ENCODE measurements around the gene WWOX.

The WWOX gene

DNA sequence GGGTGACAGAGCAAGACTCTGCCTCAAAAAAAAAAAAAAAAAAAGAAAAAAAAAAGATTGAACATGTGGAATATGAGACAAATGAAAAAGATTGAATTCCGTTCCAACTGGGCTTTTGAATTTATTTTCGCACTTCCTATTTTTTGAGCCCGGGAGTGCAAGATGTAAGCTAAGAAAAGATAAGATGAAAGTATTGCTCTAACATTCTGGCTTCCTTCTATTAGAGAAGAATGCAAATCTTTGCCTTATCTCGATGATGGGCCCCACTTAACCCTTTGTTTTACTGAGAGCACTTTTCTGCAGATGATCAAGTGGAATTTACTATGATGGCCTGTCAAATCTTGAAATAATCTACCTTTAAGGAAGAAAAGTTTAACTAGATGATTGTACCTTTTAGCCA lies 96.3 kb downstream of the WWOX start:
- DNase-seq (ENCODE audit: low spot score): no peak

DNA sequence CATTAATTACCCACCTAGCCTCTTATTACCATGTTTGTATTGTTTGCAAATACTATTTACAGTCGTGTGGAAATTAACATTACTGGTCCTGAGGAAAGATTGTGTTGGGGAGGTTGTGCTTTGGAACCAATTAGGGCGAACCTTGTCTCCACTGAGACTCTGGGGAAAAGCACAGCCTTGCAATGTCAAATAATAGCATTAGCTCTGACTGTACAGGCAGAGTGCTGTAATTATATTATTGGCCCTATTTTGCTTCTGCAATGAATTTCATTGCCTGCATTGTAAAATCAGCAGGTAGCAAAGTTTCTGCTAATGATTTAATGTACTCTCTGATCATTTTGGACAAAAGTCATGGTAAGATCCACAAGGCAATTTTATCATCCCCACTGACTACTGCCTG lies 97.0 kb downstream of the WWOX start:
- no peak for DNase-seq (ENCODE audit: low spot score)

DNA sequence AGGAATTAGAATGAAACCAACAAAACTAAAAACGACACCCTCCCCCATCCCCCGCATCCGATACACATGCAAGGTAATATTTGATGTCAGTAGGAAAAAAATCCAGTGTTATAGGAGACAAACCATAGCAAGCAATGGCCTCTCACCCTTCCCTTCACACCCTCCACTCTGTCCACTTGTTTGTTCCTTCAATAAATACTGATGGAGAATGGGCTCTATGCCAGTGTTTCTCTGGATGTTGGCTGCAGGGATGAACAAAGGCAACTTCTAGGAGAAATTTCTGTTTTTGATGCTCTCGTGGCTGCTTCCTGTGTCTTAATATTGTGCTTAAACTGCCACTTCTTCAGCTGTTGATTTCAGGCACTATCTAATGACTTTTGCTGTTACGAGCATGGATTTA lies 98.8 kb downstream of the WWOX start:
- no peak for DNase-seq (ENCODE audit: low spot score)

DNA sequence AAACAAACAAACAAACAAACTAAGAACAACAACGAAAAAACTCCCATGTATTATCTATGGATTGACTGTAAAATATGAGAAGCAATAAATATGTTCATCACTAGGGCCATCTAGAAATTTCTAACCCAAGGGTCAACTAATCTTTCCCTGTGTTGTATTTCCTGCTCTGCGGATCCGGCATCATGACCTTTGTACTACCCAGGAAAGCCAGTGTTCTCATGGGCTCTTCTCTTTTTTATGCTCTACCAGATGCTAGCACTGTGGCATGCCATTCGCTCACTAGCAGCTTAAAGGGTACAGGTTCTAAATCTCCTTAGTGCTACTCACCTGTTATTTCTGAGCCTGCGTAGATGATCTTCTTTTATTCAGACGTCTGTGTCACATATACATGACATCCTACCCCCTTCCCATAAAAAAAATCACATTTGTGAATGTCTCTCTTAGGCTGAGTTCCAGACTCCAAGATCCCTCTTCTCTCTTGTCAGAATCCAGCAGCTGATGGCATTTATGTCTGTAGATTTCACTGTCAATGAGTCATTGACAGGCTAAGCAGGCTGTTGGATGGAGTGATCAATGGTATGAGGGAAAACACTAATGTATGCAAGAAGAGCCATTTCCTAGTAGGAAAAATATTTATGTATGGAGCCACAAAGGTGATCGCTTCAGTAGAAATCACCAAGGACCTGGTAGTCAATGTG lies 100.0 kb downstream of the WWOX start:
- DNase-seq (ENCODE audit: low spot score): no peak

DNA sequence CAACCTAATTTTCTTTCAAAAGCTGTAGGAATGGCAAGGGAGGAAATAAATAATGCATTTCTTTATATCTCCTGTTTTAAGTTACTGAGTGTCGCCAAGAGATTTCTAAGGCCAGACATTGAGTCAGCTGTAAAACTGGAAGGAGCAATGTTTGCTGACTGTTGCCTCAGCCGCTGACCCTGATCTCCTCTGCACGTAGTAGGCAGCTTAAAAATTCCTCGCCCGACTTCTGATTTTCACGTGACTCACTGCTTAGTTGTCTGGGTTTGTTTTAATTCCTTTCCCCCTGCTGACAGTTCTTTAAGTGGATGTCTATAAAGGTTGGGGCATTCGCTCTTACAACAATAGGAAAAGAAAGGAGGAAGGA lies 100.6 kb downstream of the WWOX start:
- no peak for DNase-seq (ENCODE audit: low spot score)

DNA sequence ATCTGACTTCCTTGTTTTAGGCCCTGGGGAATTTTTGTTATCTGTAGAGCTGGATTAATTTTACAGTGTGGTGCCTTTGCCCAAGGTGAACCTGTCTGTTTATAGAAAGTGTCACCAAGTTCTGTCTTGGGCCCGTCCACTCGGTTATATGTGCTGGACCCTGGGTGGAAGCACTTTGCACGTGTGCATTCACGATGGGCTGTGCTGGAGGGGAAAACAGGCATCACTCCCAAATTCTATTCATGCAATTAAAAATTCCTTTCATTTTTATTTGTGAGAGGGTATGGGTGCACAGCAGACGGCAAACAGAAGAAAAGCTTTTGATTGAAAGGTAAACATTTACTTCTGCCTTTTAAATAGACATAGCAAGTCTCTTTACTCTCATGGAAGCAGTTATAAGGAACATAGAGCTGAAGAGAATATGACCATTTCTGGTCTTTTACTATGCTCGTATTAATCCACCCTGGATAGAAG lies 101.2 kb downstream of the WWOX start:
- no peak for DNase-seq (ENCODE audit: low spot score)

DNA sequence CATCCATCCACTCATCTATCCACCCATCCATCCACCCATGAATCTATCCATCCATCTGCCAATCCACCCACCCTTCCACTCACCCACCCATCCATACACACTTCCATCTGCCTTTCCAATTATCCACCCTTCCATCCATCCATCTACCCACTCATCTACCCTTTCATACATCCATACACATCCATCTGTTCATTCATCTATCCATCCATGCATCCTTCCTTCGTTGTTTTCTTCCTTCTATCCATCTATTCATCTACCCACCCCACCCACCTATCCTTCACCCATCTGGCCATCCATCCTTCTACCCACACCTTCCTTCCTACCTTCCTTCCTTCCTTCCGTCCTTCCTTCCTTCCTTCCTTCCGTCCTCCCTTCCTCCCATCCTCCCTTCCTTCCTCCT lies 106.1 kb downstream of the WWOX start:
- DNase-seq (ENCODE audit: low spot score): no peak

DNA sequence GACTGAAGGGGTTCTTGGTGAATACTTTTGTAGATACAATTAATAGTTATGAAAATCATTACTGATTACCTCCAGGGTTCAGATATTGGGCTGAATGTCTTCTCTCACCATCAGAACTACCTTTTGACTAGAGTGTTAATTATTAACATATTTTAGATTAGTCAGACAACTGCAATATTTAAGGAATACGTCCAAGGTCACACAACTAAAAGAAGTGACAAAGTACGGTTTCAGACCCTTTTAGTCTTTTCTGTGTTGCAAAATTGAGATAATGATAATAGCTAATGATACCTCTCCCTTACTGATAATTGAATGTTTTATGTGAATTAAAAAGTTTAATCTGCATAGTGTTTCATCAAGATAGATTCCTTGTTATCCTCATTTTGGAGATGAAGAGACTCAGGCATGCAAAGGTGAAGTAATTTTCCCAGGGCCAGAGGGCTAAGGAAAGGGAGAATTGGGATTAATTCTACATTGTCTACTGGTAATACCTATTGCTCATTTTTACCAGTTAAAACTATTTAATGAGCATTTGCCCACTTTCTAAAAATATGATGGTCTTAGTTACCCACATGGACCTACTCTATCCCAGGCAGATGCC lies 107.3 kb downstream of the WWOX start:
- DNase-seq (ENCODE audit: low spot score): no peak

DNA sequence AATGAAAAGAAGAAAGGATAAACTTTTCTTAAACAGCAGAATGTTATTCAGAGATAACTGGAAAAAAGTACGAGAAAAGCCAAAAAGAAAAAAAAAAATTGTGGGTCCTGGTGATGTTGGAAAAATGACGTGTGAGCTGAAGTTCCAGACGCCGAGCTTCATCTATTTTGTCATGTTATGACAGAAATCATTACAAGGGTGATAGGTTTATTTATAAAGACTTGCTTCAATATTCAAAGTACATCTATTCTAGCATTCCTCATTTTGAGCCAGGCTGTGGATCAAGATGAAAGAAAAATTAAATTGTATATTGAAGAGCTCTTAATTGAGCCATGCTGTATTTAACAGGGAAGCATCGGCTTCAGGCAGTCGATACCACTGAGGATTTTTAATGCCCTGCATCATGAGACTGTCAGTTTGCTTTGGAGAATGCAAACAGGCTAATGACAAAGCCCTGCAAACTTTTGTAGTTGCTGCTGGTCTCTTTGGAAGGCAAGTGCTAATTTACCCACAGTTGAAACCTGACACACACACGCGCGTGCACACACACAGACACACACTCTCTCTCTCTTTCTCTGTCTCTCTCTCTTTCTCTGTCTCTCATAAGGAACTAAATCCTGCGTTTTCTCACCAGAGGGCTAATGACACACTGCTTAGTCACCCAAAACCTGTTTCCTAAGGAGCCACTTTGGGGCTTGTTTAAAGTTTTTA lies 110.7 kb downstream of the WWOX start:
- DNase-seq (ENCODE audit: low spot score): no peak

DNA sequence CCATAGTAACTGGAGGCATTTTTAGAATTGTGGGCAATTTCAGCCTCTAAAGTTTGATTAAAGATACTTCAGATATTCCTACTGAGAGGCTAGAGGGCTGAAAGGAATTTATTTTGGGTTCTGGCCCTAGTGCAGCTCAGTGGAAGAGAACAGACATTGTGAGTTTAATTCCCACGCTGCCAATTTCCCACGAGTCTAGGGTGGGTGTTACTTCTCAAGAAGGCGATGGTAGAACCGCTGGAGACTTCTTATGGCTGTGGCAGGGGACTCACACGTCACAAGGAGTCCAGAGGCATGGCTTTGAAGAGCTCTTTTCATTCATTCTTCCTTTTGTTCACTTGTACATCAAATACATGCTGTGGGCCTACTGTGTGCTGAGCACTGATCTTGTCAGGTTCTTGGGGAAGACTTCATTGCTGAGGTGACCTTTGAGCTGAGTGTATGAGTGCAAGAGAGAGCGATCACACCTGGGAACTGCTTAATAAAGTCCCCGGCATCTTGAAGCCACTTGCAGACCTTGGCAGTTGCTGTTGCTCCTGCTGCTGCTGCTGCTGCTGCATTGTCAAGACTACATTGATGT lies 111.7 kb downstream of the WWOX start:
- DNase-seq (ENCODE audit: low spot score): no peak

DNA sequence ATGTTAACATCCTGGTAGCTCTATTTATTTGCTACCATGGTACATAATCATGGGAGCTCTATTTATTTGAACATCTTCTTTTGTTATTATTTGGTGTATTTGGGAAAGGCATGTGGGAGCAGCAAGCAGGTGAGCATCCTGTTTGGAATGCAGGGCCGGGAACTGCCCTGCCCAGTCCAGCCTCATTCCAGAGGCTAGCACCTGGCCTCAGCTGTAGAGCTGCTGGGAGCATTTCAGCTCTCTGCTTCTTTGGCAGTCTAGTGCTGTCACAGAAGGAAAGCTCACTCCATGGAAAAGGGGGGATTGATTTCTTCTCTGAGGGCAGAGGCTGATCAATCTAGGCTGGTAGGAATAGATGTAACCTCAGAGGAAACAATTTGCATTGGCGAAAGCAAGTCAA lies 112.5 kb downstream of the WWOX start:
- no peak for DNase-seq (ENCODE audit: low spot score)

DNA sequence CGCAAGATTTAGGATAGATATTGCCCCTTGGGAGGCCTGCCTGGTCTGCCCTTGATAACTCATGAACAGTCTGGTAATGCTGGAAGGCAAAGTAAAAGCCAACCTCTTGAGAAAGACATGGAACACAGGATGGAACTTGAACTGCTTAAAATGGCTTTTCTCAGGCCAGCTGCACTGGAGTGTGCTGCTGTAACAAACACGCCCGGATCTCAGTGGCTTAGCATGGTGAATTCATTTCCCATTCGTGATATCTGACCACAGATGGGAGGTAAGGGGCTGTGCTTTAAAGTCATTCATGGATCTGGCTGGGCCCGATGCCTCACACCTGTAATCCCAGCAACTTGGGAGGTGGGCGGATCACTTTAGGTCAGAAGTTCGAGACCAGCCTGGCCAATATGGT lies 113.2 kb downstream of the WWOX start:
- no peak for DNase-seq (ENCODE audit: low spot score)

DNA sequence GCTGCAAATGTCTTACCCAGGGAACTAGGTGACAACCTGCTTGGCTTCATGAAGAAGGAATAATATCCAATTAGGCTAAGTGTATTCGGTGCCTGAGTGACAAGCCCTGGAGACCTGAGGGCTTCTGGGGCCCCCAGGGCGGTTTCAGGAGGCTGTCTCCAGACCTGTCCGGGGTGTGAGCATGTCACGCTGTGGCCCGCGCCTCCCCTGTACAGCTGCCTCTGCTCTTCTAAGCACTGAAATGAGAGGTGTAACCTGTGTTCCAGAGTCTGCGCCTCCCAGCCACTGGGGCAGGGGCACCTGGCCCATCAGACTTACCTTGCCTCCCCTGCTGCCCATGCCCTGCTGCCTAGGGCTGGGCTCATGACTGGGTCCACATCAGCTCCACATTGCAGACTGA lies 114.3 kb downstream of the WWOX start:
- DNase-seq (ENCODE audit: low spot score): no peak

DNA sequence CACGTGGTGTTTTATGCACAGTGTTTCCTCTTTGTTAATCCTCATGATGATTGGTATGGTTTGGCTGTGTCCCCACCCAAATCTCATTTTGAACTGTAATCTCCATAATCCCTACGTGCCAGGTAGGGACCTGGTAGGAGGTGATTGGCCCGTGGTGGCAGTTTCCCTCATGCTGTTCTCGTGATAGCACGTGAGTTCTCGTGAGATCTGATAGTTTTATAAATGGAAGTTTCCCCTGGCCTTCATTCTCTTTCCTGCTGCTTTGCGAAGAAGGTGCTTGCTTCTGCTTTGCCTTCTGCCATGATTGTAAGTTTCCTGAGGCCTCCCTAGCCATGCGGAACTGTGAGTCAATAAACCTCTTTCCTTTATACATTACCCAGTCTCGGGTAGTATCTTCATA lies 115.8 kb downstream of the WWOX start:
- no peak for DNase-seq (ENCODE audit: low spot score)

DNA sequence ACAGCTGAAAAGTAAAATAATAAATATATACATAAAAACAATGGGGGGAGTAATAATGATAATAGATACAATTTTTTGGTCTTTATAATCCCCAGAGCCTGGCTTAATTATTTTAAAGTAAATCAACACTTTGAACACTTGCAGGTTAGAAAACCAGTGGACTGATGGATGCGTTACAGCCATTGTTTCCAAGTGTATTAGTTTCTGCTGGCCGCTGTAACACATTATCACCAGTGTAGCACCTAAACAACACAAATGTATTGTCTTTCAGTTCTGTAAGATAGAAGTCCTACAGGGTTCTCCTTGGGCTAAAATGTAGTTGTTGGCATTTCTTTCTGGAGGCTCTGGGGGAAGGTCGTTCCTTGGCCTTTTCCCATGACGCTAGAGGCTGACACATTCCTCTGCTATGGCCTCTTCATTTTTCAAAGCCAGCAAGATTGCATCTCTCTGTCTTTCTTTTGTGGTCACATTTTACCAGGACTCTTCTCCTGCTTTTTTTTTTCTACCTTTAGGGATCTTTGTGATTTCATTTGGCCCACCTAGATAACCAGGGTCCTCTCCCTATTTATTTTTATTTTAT lies 116.8 kb downstream of the WWOX start:
- DNase-seq (ENCODE audit: low spot score): no peak

DNA sequence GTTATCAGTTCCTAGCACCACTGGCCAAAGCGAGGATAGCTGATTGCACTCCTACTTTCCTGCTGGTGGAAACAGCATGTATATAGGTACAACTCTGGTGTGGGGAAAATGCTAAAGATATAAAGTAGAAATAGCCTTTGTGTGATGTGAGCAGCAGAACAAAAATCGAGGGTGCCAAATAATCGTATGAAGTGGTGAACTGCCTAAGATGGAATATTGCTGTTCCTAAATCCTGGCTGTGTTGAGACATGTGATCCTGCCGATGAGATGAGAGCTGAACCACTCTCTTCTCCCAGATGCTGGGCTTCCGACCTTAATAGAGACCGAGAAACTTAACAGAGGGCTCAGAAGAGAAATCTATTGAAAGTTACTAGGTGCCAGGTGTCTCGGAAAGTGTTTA lies 117.8 kb downstream of the WWOX start:
- DNase-seq (ENCODE audit: low spot score): no peak

DNA sequence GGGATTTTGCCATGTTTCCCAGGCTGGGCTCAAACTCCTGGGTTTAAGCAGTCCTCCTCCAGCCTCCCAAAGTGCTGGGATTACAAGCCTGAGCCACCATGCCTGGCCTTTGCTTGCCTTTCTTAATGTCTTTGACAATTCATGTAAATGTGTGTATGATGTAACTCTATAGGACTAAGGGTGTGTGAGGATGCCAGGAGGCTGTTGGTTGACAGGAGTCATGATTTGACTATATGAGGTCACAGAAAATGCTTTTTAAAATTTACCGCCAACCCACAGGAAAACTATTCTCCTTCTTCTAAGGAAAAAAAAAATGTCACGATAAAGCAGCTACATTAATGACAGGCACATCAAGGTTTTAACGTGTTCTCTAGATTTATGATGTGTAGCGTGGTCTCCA lies 118.8 kb downstream of the WWOX start:
- DNase-seq (ENCODE audit: low spot score): no peak

DNA sequence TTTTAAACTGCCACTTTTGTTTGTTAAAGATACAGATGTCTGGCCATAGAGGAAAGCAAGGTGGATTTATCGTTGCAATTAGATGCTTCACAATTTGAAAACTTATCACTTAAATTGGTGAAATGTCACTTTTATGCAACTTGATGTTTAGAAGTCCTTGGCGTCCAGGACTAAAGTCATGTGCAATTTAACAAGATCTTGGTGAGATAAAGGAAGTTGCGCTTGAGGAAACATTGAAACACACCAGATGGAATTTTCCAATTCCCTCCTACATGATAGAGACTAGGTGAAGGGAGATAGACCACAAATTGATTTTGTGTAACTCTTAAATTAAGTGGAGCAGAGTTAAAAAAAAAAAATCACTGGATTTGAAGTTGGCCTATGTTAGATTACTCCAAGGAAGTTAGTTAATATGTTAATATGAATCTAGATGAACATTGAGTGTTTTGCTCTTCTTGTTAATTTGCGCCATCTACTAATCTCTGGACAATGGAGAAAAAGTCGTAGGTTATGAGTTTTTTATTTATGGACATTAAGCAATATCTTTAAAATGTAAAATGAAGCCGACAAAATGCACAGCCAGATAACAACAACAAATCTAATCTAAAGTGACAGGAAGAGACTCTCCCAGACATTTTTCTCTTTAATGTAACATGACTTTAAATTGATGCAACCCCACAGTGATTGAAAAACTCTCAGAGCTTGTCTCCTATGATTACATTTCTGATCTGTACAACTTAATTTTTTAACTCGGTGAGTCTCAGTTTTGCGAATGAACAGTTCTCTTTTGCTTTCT lies 119.6 kb downstream of the WWOX start:
- DNase-seq (ENCODE audit: low spot score): no peak

DNA sequence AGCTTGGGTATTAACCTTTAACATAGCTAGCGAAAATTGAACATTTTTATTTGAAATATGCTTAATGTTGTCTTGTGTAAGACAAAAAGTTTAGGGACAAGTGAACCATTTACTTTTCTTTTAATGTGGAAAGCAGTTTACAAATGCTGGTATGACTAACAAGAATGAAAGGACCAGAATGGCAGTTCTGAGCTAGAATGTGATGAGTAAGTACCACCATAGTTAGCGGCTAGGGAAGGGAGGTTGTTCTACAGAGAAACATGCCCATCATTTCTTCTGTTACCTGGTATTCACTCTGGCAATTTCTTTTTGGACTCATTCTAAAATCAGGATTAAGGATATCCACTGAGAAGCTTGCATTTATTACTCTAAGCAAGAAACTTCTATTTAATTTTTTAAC lies 121.1 kb downstream of the WWOX start:
- DNase-seq (ENCODE audit: low spot score): no peak

DNA sequence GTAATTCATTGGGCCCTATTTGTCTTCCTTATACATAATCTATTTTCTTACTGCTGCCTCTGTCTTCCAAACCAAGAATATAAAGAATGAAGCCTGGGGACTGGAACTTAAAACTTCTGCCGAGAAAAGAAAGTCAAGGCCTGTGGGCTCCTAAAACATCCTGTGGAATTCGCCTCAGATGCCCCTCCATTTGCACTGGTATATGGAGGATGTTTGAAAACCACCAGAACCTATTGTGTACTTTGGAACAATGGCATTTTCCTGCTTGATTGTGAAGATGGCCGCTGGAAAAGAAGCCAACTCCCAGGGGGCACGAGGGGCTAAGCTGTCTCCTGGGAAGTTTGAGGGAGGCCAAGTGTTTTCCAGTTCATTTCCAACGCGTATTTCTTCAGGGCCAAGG lies 122.4 kb downstream of the WWOX start:
- DNase-seq (ENCODE audit: low spot score): no peak

DNA sequence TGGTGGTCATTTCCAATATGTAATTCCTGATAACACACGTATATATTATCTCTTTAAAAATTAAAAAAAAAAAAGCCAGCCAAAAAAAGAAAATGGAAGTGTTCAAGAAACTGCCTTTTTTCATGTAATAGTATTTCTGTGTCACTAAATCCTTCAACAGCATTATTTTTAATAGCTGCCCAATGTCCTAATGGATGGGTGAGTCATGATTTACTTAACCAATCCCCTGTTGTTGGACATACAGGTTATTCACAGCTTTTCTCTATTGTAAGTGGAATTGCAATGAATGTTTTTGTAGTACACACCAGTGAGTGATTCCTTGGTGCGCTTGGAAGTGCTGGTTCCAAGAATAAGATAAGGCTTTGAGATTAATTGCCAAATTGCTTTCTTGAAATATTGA lies 124.9 kb downstream of the WWOX start:
- no peak for DNase-seq (ENCODE audit: low spot score)

DNA sequence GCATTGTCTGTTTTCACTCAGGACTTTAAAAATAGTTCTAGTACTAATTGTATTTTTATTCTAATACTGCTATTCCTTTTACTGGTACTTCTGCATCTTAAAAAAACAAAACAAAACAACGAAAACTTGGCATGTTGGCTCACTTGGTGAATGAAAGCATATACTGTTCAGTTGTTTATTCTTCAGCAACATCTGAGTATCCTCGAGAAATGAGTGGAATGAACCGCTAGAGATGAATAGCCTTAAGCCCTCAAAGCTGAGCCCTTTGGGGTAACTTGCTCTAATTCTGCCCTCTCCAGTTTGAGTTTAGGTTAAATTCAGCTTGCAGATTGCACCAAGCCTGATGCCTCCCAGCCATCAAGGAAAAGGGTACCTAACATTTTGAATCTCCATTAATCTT lies 126.5 kb downstream of the WWOX start:
- no peak for DNase-seq (ENCODE audit: low spot score)

Measured in ecto neural progenitor cell (in vitro differentiated cells).